GM18520 (cell line): ENCODE data around the gene ZDHHC19.
"Not testable (repeated sequence)": the region's sequence is repeated elsewhere in the genome, so short reads cannot be mapped to it uniquely, and the experiment has no call there.

ENCODE experiments used
- ATAC-seq: cut with Tn5 transposase; IDR thresholded peaks from one replicate; pipeline ENCODE4 v1.9.1; 2021; ENCODE audit not compliant: unreplicated experiment

The ZDHHC19 gene, protein sequence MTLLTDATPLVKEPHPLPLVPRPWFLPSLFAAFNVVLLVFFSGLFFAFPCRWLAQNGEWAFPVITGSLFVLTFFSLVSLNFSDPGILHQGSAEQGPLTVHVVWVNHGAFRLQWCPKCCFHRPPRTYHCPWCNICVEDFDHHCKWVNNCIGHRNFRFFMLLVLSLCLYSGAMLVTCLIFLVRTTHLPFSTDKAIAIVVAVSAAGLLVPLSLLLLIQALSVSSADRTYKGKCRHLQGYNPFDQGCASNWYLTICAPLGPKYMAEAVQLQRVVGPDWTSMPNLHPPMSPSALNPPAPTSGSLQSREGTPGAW

DNA sequence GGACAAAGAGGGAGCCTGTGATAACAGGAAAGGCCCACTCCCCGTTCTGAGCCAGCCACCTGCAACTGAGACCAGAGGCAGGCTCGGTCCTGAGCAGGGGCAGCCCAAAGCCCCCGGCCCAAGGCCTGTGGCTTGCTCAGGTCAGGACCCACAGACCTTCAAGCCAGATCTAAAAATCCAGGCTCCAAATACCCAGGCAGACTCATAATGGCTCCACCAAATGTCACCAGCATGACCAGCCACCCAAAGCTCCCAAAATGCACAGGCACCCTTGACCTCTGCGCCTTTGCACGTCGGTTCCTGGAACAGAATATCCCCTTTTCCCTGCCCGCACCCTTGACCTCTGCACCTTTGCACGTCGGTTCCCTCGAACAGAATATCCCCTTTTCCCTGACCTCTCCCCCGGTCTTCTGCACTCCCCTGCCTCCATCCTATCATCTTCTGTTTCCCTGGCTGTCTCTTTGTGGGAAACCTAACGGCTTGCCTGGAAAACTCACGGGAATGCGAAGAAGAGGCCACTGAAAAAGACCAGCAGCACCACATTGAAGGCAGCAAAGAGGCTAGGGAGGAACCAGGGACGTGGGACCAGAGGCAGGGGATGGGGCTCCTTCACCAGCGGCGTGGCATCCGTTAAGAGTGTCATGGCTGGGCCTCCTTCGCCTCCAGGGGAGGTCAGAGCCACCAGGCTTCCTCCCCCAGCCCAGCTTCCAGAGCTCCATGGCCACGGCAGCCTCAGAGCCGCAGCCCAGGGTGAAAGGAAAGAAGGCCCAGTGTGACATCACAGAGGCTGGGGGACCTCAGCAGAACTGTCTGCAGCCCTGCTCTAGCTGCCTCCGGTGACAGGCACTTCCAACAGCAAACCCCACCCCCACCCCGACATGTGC, at the start of gene ZDHHC19:
TSS of gene ZDHHC19 (minus strand) at position 728 of the 884 bp plus-strand sequence. CDS start at position 643, 85 bp downstream.
- no peak for ATAC-seq

DNA sequence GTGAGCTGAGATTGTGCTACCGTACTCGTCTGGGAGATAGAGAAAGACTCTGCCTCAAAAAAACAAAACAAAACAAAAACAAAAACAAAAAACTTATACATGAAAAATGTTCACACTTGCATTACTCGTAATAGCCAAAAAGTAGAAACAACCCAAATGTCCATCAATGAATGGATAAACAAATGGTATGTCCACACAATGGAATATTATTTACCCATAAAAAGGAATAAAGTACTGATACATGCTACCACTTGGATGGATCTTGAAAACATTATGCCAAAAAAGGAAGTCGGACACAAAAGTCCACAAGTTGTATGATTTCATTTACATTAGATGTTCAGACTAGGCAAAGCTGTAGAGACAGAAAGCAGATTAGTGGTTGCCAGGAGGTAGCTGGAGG, 49.6 kb upstream of the ZDHHC19 start:
- no peak for ATAC-seq

DNA sequence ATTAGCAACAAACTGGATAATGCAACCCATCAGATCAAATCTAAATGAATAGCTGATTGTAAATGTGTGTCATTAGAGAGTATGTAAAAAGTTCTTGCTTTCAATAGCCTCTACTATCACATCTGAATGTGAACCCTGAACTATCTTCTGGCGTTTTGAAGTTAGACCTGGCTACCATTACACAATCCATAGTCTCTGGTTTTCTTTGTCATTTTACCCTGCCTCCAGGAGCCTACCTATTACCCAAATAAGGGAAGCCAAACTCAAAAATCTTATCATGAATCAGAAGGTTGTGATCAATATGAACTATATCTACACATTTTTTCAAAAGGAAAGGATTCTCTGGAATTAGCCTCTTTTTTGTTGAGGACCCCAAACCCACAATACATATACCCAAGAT, 44.6 kb upstream of the ZDHHC19 start:
- ATAC-seq: no peak

DNA sequence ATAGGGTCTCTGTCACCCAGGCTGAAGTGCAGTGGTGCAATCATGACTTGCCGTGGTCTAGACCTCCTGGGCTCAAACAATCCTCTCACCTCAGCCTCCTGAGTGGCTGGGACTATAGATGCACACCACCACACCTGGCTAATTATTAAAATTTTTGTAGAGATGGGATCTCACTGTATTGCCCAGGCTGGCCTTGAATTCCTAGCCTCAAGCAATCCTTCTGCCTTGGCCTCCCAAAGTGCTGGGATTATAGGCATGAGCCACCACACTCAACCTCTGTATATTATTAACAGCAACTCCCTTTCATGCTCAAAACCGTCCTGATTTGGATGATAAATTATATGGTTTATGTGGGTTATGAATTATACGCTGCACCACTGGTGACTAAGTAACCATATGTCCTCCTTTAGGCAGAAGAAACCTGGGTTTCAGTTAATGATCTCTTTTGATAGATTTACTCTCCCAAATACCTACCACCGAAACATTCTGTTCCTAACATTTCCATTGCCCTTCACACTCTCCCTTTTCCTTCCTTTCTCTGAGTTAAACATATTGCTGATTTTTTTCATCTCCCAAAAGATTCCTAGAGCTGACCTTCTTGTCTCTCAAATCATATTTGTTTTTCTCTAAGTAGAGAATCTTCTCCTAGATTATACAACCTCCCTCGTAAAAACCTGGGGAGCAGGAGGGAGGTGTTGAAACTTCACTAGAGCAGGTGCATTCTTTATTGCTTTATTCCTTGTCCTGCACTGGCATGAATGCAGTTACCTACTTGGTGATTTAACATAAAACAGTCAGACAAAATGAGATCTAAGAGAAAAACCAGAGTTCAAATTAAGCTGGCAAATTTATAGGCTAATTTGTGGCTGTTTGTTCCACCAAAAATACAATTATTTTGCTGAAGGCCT, 43.4 kb upstream of the ZDHHC19 start:
- no peak for ATAC-seq

DNA sequence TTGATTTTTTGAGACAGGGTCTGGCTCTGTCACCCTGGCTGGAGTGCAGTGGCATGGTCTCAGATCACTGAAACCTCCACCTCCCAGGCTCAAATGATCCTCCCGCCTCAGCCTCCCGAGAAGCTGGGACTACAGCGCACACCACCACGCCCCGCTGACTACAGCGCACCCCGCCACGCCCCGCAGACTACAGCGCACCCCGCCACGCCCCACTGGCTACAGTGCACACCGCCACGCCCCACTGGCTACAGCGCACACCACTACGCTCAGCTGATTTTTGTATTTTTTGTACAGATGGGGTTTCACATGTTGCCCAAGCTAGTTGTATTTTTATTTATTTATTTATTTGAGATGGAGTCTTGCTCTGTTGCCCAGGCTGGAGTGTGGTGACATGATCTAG, 40.7 kb upstream of the ZDHHC19 start:
- no peak for ATAC-seq

DNA sequence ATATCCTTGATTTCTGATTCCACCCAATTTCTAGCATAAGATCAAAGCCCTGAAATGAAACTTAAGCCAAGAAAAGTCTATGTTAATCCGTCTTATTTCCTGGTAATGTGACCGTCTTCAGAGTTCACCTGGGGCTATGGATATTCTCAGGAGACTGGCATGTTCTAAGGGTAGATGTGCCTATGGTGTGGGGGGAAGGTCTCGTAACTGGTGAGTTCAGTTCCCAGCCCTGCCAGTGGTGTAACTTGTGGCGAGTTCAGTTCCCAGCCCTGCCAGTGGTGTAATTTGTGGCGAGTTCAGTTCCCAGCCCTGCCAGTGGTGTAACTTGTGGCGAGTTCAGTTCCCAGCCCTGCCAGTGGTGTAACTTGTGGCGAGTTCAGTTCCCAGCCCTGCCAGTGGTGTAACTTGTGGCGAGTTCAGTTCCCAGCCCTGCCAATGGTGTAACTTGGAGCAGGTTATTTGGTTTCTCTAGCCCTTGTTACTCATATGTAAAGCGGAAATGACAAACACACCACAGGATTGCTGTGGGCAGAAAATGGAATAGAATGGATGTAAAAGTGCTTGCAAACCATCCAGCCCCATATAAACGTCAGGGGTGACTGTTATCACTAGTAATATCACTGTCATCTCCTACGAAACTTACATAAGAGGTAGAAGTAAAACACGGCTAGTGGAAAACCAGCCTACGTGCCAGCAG, 35.6 kb upstream of the ZDHHC19 start:
- ATAC-seq: no peak

DNA sequence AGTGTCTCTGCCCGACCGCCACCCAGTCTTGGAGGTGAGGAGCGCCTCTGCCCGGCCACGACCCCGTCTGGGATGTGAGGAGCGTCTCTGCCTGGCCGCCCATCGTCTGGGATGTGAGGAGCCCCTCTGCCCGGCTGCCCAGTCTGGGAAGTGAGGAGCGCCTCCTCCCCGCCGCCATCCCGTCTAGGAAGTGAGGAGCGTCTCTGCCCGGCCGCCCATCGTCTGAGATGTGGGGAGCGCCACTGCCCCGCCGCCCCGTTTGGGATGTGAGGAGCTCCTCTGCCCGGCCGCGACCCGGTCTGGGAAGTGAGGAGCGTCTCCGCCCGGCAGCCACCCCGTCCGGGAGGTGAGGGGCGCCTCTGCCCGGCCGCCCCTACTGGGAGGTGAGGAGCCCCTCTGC, 33.0 kb upstream of the ZDHHC19 start:
- ATAC-seq: not testable (repeated sequence)

DNA sequence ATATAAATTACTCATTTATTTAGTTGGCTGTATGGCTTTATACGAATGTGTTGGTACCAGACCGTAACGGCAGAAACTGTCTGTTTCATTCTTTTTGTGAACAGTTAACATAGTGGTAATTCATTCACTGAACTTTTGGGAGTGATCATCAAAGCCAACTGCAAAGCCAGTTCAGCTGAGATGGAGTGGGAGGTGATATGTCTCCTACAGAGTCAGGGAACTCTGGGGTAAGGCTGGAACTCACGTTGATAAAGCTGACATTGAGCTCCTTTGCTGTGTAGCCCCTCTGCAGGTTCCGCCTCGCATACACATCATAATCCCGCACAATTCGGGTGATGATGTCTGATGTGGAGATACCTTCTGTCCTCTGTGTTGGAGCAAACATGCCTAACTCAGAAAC, 30.5 kb upstream of the ZDHHC19 start:
- ATAC-seq: no peak

DNA sequence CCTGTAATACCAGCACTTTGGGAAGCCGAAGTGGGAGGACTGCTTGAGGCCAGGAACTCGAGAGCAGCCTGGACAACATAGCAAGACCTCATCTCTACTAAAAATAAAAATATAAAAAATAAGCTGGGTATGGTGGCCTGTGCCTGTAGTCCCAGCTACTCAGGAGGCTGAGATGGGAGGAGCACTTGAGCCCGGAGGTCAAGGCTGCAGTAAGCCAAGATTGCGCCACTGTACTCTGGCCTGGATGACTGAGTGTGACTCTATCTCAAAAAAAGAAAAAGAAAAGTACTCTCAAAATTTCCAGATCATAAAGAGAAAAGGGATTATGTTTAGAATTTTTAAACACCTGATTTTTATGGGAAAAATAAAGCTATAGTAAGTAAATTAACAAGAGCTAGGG, 29.2 kb upstream of the ZDHHC19 start:
- ATAC-seq: no peak

DNA sequence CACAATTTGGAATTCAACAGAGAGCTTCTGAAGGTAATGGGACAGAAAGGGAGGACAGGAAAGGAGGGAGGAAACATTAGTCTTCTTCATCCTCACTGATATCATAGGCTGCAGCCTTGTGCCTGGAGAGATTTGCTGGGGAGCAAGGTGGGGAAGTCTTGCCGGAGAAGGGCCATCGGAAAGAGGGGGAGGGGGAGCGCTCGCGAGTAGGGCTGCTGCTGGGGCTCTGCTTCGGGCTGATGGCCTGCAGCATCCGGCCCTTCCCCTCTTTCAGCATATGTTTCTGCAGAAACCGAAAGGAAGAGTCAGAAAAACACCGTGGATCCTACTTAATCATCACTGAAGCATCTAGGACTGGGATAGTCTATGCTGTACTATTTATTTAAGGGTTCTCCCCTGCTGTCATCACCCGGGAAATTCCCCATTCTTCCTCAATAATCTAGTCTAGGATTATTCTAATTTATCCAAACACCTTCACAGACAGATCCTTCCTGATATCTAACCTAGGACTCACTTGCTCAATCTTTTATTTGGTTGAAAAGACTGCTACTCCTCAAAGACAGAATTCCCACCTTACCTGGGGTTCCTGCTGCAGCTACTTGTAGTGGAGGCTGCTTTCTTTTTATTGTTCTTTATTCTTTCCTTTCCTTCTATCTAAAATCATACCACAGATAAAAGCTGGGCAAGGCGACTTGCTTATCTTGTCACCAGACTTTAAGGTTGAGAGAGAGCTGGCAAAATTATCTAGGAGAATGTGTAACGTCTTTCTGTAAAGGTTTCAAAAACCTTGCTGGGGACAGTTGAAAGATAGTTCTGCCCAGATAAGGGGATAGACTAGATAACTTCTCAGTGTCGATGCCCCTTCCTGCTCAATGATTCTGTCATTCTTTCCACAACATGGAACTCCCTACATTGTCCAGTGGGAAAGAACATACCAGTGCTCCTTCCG, 27.7 kb upstream of the ZDHHC19 start:
- ATAC-seq: no peak

DNA sequence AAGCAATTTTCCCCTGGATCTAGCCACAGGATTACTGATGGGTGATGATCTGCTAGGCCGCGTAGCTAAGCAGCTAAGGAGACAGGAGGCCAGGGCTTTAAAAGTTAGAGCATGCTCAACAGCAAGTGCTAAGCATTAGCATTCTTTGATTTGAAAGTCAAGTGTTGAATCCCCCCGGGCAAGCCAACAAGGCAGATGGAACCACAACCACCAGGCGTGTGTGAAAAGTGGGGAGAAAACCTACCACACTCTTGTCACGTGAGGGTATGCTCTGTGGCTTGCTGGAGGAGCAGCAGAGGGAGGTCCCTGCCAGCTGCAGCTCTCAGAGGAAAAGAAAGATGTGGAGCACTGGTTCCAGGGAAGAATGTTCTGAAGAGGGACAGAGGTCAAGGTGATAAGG, 26.0 kb upstream of the ZDHHC19 start:
- no peak for ATAC-seq

DNA sequence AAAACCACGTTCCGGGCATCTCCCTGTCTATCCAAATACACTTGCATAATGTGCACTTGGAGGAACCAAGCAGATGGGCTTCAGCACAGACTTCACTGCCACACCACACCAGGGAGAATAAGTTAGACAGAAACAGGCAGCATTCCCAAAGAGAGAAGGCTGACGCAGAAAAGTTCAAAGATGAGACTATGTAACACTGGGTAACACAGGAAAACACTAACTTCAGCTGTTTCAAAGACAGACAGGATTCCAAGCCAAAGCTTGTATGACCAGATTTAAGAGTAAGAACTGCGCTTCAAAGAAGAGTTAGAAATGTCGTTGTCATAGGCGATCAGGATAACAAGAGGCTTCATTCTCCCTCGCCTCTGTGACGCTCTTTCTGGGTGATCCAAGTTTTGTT, 25.0 kb upstream of the ZDHHC19 start:
- ATAC-seq: no peak

DNA sequence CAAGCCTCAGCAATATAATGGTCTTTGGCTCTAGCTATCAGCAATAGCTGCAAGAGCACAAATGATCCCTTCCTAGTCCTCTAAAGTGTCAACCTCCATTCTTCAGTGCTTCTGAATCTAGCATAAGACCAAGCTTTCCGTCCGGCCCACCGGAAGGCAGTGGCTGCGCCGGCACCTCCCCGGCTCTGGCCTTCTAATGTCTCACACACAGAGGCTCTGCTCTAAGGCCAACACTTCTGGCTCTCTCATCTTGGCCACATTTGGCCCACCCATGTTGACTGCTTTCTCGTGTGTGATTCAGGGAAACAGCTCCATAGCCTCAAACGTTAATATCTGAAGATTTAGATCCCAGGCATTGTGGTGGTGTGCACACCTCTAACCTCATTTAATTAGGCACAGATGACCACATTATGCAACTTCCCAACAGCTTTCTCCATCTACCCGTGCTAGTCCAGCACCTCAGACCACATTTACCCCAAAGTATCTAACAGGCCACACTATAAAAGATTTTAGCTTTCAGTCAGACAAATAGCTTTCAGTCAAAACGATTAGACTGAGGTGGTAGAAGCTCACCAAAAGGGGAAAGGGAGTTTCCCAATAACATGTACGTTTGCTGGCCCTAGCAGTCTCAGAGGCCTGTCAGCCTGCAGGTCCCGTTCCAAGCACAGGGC, 24.4 kb upstream of the ZDHHC19 start:
- ATAC-seq: no peak

DNA sequence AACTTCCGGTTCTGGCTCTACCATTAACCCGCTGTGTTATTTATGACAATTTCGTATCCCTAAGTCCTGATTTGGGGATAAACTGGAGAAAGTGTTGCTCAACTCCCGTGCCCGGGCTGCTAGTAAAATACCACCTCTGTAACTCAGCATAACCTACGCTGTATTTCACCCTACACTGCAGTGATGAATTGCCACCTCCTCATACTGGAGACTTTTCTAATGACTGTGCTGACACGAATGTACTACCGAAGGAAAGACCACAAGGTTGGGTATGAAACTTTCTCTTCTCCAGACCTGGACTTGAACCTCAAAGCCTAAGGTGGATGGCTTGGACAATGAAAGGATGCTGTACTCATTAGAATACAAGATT, 21.7 kb upstream of the ZDHHC19 start:
- ATAC-seq: no peak

DNA sequence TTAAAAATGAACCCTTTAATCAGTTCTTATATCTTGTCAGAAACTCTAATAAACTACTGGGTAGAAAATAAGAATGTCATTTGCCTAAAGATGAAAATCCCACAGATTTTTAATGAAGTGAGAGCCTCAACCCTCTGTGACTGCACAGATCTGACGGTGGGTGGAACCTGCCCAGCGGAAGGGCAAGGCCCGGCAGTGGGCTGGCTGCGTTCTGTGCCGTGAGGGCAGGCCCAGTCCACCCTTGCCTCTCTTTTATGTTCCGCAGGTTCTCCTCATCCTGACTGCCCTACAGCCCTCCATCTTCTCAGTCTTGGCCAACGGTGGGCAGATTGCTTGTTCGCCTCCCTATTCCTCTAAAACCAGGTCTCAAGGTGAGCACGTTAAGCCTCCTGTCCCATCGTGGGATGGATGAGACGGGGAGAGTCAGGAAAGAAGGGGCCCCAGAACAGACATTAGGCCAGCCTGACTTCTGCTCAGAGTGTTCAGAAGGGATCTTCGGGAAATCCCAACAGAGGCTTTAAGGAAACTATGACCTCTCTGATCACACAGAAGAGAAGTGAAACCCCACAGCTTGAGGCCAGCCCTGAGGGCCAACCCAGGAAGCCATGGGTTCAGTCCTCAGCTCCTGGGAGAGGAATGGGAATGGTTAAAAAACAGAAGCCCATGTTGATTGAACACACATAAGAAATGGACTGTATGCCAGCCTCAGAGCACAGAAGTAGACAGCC, 21.1 kb upstream of the ZDHHC19 start:
- peak; percentile 40 for ATAC-seq

DNA sequence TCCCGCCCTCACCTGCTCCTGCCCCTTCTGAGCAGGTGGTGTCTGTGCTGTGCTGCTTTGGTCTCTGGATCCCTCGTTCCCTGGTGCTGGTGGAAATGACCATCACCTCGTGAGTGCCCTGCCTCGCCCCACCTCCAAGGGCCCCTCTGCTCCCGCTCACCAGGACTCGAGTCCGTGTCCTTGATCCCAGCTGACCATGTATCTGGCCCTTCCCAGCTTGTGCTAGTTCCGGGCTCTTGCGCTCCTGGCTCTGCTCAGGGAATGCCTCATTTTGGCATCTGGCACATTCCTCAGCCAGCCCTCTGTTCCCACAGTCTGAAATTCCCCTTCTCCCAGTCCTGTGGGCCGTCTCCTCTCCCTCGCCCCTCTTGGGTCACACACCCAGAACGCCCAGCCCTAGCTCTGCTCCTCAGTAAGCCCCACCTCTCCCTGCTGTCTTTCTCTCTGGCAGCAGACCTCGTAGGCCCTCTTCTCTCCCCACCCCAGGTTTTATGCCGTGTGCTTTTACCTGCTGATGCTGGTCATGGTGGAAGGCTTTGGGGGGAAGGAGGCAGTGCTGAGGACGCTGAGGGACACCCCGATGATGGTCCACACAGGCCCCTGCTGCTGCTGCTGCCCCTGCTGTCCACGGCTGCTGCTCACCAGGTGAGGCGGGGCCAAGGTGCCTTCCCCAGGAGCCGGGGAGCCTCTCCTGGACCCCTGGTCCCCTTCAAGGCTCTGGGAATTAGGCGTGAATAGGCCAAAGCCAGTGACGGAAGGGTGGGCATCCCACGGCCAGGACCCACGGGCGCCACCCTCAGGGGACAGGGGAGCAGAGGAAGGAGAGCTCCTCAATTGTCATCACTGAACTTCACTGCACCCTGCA, 16.7 kb upstream of the ZDHHC19 start:
- no peak for ATAC-seq

DNA sequence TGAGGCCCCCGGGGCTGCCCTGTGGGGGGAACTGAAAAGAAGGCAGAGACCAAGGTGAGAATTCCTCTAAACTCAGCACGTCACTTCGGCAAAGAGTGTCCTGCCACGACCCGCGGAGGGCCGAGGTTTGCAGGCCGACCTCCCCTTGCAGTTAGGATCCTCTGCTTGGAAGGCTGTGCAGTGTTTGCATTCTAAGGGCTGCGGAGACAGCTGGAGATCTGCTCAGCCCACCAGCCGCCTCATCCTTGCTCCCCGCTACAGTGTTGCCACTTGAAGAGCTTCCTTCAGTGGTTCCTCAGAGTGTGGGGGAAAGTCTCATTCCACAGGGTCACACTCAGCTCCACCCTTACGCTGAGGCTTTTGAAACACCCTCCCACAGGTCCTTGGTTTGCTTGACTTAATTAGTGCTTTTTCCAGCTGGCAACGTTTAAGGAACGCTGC, 15.9 kb upstream of the ZDHHC19 start:
- ATAC-seq: no peak
